ENCODE measurements around the gene ATP6V1F.
"Not testable (repeated sequence)": the region's sequence is repeated elsewhere in the genome, so short reads cannot be mapped to it uniquely, and the experiment has no call there.

The ATP6V1F gene

GRCh38 chr7:128911423-128912031 is 48.9 kb downstream of the ATP6V1F start:
- H3K9ac ChIP-seq (ENCODE audit: low read depth in 1 of 2, low read length in 2 of 2): no peak overlapping the region
- H3K36me3 ChIP-seq (ENCODE audit: control insufficient read depth in 1 of 2, insufficient read depth in 2 of 2, low read length in 2 of 2): no peaks in the 10 kb centered on the region
- peak overlapping the region; percentile 32 for H3K27ac ChIP-seq (ENCODE audit: low read depth, low read length)
- peaks cover 11 to 14% of the 10 kb centered on the region in 2 donors for H3K4me1 ChIP-seq (ENCODE audit: control insufficient read depth in 1 of 2, insufficient read depth in 2 of 2, low read length in 2 of 2)
- no peaks in the 10 kb centered on the region for H3K9me3 ChIP-seq (ENCODE audit: control insufficient read depth in 1 of 2, low read length in 2 of 2)
- H3K27me3 ChIP-seq (ENCODE audit: control insufficient read depth in 1 of 2, insufficient read depth in 2 of 2, low read length in 2 of 2): peaks cover 26 to 38% of the 10 kb centered on the region in 2 donors
- H3K4me3 ChIP-seq (ENCODE audit: low read depth in 1 of 2, low read length in 2 of 2): no peak overlapping the region

- H3K4me3 ChIP-seq (ENCODE audit: low read depth in 1 of 2, low read length in 2 of 2): no peak overlapping the region
- H3K9ac ChIP-seq (ENCODE audit: low read depth in 1 of 2, low read length in 2 of 2): no peak overlapping the region
- H3K36me3 ChIP-seq (ENCODE audit: control insufficient read depth in 1 of 2, insufficient read depth in 2 of 2, low read length in 2 of 2): no peaks in the 10 kb centered on the region
- H3K9me3 ChIP-seq (ENCODE audit: control insufficient read depth in 1 of 2, low read length in 2 of 2): no peaks in the 10 kb centered on the region
- peaks cover 26 to 38% of the 10 kb centered on the region in 2 donors for H3K27me3 ChIP-seq (ENCODE audit: control insufficient read depth in 1 of 2, insufficient read depth in 2 of 2, low read length in 2 of 2)
- H3K4me1 ChIP-seq (ENCODE audit: control insufficient read depth in 1 of 2, insufficient read depth in 2 of 2, low read length in 2 of 2): peaks cover 11 to 14% of the 10 kb centered on the region in 2 donors
- H3K27ac ChIP-seq (ENCODE audit: low read depth, low read length): no peak overlapping the region
Measured at GRCh38 chr7:128912281-128912680, 49.6 kb downstream of the ATP6V1F start.

GRCh38 chr7:128912709-128913495 is 50.2 kb downstream of the ATP6V1F start:
- peaks cover 26 to 38% of the 10 kb centered on the region in 2 donors for H3K27me3 ChIP-seq (ENCODE audit: control insufficient read depth in 1 of 2, insufficient read depth in 2 of 2, low read length in 2 of 2)
- peaks cover 11 to 14% of the 10 kb centered on the region in 2 donors for H3K4me1 ChIP-seq (ENCODE audit: control insufficient read depth in 1 of 2, insufficient read depth in 2 of 2, low read length in 2 of 2)

GRCh38 chr7:128913870-128914565 is 51.4 kb downstream of the ATP6V1F start:
- Histone ChIP-seq H3K4me1 (ENCODE audit: control insufficient read depth in 1 of 2, insufficient read depth in 2 of 2, low read length in 2 of 2) (peaks cover 11 to 14% of the 10 kb centered on the region in 2 donors), H3K4me3 (ENCODE audit: low read depth in 1 of 2, low read length in 2 of 2) (no peak overlapping the region), H3K9me3 (ENCODE audit: control insufficient read depth in 1 of 2, low read length in 2 of 2) (no peaks in the 10 kb centered on the region), H3K9ac (ENCODE audit: low read depth in 1 of 2, low read length in 2 of 2) (no peak overlapping the region), H3K36me3 (ENCODE audit: control insufficient read depth in 1 of 2, insufficient read depth in 2 of 2, low read length in 2 of 2) (no peaks in the 10 kb centered on the region), H3K27me3 (ENCODE audit: control insufficient read depth in 1 of 2, insufficient read depth in 2 of 2, low read length in 2 of 2) (peaks cover 22 to 36% of the 10 kb centered on the region in 2 donors), H3K27ac (ENCODE audit: low read depth, low read length) (no peak overlapping the region)

More at GRCh38 chr7:128912709-128913495, 50.2 kb downstream of the ATP6V1F start:
- H3K9me3 ChIP-seq (ENCODE audit: control insufficient read depth in 1 of 2, low read length in 2 of 2); H3K27ac ChIP-seq (ENCODE audit: low read depth, low read length); H3K36me3 ChIP-seq (ENCODE audit: control insufficient read depth in 1 of 2, insufficient read depth in 2 of 2, low read length in 2 of 2); H3K4me3 ChIP-seq (ENCODE audit: low read depth in 1 of 2, low read length in 2 of 2); H3K9ac ChIP-seq (ENCODE audit: low read depth in 1 of 2, low read length in 2 of 2): not testable (repeated sequence)

- H3K4me1 ChIP-seq (ENCODE audit: control insufficient read depth in 1 of 2, insufficient read depth in 2 of 2, low read length in 2 of 2): peaks cover 9 to 12% of the 10 kb centered on the region in 2 donors
- H3K4me3 ChIP-seq (ENCODE audit: low read depth in 1 of 2, low read length in 2 of 2): no peak overlapping the region
- no peaks in the 10 kb centered on the region for H3K36me3 ChIP-seq (ENCODE audit: control insufficient read depth in 1 of 2, insufficient read depth in 2 of 2, low read length in 2 of 2)
- H3K27ac ChIP-seq (ENCODE audit: low read depth, low read length): no peak overlapping the region
- no peaks in the 10 kb centered on the region for H3K9me3 ChIP-seq (ENCODE audit: control insufficient read depth in 1 of 2, low read length in 2 of 2)
- H3K27me3 ChIP-seq (ENCODE audit: control insufficient read depth in 1 of 2, insufficient read depth in 2 of 2, low read length in 2 of 2): peaks cover 15 to 29% of the 10 kb centered on the region in 2 donors
- no peak overlapping the region for H3K9ac ChIP-seq (ENCODE audit: low read depth in 1 of 2, low read length in 2 of 2)
Measured at GRCh38 chr7:128914566-128915151, 52.0 kb downstream of the ATP6V1F start.

- H3K4me3 ChIP-seq (ENCODE audit: low read depth in 1 of 2, low read length in 2 of 2): peak overlapping the region in 1 of 2 donors; percentile 40
- no peak overlapping the region for H3K27ac ChIP-seq (ENCODE audit: low read depth, low read length)
- no peaks in the 10 kb centered on the region for H3K9me3 ChIP-seq (ENCODE audit: control insufficient read depth in 1 of 2, low read length in 2 of 2)
- H3K9ac ChIP-seq (ENCODE audit: low read depth in 1 of 2, low read length in 2 of 2): no peak overlapping the region
- H3K4me1 ChIP-seq (ENCODE audit: control insufficient read depth in 1 of 2, insufficient read depth in 2 of 2, low read length in 2 of 2): peaks cover 4 to 5% of the 10 kb centered on the region in 2 donors
- H3K27me3 ChIP-seq (ENCODE audit: control insufficient read depth in 1 of 2, insufficient read depth in 2 of 2, low read length in 2 of 2): peaks cover 13 to 27% of the 10 kb centered on the region in 2 donors
- no peaks in the 10 kb centered on the region for H3K36me3 ChIP-seq (ENCODE audit: control insufficient read depth in 1 of 2, insufficient read depth in 2 of 2, low read length in 2 of 2)
Measured at GRCh38 chr7:128915271-128915819, 52.7 kb downstream of the ATP6V1F start.

All from duodenal mucosa (tissue), 2 donors.